ENCODE results near the gene LARP6.

- TF ChIP-seq CTCF (IDR thresholded peaks at IDR 0.05) (no peak), POLR2AphosphoS5 (IDR thresholded peaks at IDR 0.05; ENCODE audit: low read depth, low read length) (no peak), SIN3A (IDR thresholded peaks at IDR 0.05; ENCODE audit: borderline replicate concordance, insufficient read depth, low read depth, low read length) (no peak), TCF7L2 (IDR thresholded peaks at IDR 0.05; ENCODE audit: low read depth, low read length) (no peak)
- TF ChIP-seq, protein P1, sequence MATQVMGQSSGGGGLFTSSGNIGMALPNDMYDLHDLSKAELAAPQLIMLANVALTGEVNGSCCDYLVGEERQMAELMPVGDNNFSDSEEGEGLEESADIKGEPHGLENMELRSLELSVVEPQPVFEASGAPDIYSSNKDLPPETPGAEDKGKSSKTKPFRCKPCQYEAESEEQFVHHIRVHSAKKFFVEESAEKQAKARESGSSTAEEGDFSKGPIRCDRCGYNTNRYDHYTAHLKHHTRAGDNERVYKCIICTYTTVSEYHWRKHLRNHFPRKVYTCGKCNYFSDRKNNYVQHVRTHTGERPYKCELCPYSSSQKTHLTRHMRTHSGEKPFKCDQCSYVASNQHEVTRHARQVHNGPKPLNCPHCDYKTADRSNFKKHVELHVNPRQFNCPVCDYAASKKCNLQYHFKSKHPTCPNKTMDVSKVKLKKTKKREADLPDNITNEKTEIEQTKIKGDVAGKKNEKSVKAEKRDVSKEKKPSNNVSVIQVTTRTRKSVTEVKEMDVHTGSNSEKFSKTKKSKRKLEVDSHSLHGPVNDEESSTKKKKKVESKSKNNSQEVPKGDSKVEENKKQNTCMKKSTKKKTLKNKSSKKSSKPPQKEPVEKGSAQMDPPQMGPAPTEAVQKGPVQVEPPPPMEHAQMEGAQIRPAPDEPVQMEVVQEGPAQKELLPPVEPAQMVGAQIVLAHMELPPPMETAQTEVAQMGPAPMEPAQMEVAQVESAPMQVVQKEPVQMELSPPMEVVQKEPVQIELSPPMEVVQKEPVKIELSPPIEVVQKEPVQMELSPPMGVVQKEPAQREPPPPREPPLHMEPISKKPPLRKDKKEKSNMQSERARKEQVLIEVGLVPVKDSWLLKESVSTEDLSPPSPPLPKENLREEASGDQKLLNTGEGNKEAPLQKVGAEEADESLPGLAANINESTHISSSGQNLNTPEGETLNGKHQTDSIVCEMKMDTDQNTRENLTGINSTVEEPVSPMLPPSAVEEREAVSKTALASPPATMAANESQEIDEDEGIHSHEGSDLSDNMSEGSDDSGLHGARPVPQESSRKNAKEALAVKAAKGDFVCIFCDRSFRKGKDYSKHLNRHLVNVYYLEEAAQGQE (IDR thresholded peaks at IDR 0.05; ENCODE audit: insufficient read depth in 1 of 2, low read depth in 2 of 2, low read length in 1 of 2) = no peak
Observed at GRCh38 chr15:70801109-70801508, 52.8 kb downstream of the LARP6 start.
